Smooth muscle cell of bladder (primary cell): Measurements from ENCODE around the gene TMEM187. TPM values are rescaled to one million over a fixed set of nuclear protein-coding genes. Genes with fewer than 3 reads are reported as not detected.

ENCODE experiments used
- total RNA-seq: library from RNA; depleted of rRNA; stranded (reverse); fragments of >200 nt; gene quantifications from 2 replicates; pipeline ENCODE4 v1.2.3, GENCODE V29; 2014

TMEM187 gene, protein sequence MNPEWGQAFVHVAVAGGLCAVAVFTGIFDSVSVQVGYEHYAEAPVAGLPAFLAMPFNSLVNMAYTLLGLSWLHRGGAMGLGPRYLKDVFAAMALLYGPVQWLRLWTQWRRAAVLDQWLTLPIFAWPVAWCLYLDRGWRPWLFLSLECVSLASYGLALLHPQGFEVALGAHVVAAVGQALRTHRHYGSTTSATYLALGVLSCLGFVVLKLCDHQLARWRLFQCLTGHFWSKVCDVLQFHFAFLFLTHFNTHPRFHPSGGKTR
- 6.4 and 8.2 TPM in 2 replicates for total RNA-seq

DNA sequence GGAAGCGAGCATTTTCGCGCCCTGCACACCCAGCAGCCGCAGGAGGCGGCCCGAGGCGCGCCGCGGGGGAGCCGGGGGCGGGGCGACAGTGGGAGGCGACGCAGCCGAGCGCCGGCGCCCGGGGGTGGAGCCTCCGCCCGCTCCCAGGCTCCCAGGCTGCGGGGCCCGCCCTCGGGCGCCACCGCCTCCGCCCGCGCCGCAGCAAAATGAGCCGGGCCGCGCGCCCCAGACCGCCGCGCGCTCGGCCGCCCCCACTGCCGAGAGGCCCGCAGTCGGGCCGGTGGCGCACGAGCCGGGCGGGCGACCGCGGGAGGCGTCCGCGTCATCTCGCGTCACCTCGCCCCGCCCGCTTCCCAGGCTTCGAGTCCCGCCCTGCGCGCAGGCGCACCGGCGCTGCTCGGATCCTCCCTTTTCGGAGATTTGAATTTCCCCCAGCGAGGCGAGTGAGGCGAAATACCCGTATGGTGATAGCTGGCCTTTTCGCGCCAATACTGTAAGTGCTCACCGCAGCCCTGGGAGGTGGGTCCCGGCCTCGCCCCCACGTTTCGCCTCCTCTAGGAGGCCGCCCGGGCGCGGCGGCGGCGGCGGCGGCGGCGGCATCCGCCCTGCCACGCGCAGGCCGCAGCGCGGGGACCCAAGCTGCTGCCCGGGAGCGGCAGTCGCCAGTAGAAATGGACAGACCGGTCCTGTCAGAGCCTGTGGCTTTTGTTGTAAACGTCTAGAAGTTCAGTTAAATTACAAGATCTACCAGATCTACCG is at the start of gene TMEM187:
Gene TMEM187, plus strand, starts transcription at position 387 of the 759 bp plus-strand sequence. CDS start 9,309 bp downstream, outside the sequence.

DNA sequence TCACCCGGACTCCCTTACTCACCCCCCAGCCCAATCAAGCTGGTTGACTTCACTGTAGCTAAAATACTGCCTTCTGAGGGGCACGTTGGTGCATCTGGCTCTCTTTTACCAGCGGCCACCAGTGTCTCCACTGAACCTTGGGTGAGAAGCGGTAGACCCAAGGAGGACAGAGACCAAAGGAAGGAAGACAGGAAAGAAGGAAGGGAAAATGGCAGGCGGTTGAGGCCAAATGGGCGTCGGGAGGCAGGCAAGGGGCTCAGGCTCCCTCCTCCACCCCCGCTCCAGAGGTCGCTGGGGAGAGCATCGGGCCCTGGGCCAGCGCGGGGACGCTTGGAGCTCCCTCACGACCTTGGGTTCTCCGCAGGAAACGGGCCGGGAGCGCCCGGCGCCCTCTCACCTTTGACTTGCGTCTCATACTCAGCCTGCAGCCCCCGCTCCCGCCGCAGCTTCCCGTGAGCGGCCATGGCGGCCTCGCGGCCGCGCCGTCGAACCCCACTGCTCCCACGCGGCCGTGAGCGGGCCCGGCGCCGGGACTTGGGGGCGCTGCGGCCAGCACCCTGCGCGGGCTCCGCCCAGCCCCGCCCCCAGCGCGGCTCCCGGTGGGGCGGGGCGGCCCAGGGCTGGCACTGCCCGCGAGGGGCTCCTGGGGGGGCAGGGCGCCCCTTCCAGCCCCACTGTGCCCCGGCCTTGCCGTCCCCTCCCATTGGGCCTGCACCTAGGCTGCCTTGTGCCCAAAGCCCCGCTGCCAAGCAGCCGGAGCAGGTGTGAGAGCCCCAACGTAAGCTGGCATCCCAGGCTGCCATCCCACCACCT is 46.6 kb upstream of the TMEM187 start, which contains the start of gene ARHGAP4:
Gene ARHGAP4, minus strand, starts transcription at position 526 of the 813 bp plus-strand sequence. Its CDS starts 62 bp downstream, at position 464.

DNA sequence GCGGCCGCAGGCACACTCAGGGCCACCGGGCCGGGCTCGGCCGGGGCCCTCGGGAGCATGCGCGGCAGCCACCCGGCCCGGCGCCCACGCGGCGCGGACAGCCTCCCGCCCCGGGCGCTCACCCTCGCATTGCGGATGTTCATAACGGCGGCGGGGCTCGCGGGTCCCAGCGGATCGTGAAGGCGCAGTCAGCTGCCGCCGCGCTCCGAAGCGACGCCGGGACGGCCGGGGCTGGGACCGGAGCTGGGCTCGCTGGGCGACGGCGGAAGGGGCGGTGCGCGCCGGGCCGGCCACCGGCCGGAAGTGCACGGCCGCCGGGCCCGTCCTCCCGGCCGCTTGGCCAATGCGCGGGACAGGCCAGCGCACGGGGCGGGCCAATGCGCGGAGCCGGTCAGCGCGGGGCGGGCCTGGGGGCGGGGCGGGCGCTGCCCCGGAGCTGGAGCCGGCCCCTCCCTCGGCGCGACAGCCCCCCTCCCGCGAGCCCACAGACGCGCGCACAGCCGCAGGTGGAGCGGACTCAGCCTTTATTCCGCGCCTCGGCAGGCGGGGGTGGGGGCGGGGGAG is 37.7 kb upstream of the TMEM187 start, which contains the start of gene NAA10:
Gene NAA10, minus strand, starts transcription at position 276 of the 564 bp plus-strand sequence. Its CDS starts 133 bp downstream, at position 143.

DNA sequence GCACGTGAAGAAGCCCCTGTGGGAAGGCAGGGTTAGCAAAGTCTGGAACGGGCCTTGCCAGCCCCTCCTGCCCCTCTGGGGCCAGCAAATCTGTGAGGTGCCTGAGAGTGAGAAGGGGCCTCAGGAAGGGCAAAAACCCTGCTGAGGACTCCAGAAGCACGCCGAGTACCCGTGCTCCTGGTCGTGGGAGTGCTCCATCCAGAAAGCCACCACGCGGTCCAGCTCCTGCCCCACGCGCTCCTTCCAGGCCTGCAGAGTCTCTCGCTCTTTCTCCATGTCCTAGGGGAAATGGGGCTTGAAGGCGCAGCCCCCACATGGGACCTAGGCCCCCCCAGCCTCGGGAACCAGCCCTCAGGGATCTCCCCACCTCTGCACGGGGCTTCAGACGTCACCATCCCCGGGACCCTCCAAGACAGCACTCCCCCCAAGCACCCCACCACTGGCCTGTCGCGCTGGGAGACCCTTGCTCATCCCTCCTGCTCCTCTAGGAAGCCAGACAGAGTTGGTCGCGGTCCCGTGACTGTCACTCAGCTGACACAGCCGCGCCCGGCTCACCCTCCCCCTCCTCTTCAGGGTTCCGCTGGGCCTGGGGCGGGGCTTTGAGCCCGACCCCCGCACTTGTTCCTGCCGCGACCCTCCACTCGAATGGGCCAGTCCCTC is 28.3 kb upstream of the TMEM187 start, which contains the start of gene RENBP:
Gene RENBP, minus strand, starts transcription at position 504 of the 660 bp plus-strand sequence. Its CDS starts 33 bp downstream, at position 471.

DNA sequence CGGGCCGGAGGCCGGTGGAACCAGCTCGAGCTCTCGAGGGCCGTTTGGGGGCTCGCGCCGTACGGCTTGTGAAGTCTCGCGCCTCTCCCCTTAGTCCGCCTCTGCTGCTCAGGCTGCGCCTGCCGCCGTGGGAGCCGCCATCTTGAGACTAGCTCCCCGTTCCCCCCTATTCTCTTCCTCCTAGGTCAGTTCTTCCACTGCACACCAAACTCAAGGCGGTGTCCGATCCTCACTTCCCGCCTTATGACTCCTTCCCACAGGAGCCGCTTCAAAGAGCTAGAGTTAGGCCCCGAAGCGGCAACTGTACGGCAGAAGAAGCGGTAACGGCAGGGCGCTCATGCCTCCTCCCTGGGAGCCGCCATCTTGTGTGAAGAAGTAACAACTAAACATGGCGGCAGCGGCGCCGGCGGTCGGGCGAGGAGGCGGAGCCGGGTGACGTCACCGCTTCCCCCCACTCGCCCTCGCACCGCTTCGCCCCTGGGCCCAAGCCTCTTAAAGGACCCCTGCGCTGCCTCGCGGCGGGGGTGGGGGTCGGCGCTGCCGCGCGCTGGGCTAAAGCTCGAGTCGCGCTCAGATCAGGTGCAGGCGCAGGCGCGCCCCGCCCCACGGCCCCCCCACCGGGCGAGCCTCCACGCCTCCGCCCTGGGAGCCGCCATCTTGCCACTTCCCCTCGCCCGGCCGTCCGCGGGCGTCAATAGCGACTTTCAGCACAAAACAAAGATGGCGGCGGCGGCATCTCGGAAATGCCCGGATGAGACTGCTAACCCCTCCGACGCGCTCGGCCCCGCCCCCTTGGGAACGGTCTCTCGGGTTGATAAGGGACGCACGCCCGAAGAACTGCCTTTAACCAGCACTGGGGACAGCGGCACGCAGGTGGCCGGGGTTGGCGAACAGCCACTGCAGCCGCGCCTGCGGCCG is 845 bp upstream of the TMEM187 start, which contains the start of gene HCFC1:
Gene HCFC1, minus strand, starts transcription at position 369 of the 918 bp plus-strand sequence. CDS start 978 bp downstream, outside the sequence.

DNA sequence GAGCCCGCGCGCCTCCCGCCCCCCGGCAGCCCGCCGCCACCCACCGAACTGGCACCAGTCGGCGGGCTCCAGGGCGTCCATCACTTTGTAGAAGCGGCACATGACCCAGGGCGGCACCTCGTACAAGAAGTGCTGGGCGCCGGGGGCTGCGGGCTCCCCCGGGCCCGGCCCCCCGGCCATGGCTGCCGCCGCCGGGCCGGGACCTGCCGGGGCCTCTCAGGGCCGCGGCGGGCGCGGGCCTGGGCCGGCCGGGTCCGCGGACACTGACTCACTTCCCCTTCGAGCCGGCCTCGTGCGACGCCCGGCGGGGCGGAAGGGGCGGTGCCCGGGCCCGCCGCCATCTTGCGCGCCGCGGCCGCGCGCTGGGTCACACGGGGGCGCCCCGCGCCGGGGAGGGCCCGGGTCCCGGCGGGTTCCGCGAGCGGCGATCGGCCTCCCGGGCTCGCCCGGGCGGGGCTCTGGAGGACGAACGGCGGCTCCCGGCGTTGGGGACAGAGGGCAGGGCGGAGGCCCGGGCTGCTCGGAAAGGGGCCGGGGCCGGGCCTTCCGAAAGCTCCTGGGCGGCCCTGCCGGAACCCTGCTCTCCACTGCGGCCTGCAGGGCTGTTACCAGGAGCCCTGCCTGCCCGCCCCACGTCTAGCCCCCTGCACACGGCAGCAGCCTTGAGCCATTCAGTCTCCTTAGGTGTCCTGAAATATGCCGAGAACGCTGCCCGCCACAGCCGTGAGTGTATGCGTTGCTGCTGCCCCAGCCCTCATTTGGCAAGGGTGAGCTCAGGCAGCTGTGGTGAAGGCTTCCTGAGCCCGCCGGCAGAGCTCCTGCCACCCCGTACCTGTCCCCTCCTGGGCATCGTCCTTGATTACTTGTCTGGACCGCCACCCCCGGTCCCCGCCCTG is 47.3 kb downstream of the TMEM187 start, which contains the start of gene IRAK1:
Gene IRAK1, minus strand, starts transcription at position 270 of the 896 bp plus-strand sequence. Its CDS starts 90 bp downstream, at position 180.

Other genes starting within 250 kb of the TMEM187 start
- gene BCAP31, start 248.4 kb upstream of the TMEM187 start, total RNA-seq, result 133 and 217 TPM in 2 replicates
- gene ABCD1, start 247.9 kb upstream of the TMEM187 start, total RNA-seq, result 7.3 and 11.2 TPM in 2 replicates
- 1.3 and 3.9 TPM in 2 replicates for gene PLXNB3, start 208.5 kb upstream of the TMEM187 start, total RNA-seq
- 0.43 and 0.74 TPM in 2 replicates for gene SRPK3, start 191.7 kb upstream of the TMEM187 start, total RNA-seq
- gene IDH3G, start 178.4 kb upstream of the TMEM187 start, total RNA-seq, result 47.7 and 52.5 TPM in 2 replicates
- 163 and 186 TPM in 2 replicates for gene SSR4, start 178.1 kb upstream of the TMEM187 start, total RNA-seq
- gene PDZD4, start 142.2 kb upstream of the TMEM187 start, total RNA-seq, result 0.14 and 0.18 TPM in 2 replicates
- gene L1CAM, start 86.6 kb upstream of the TMEM187 start, total RNA-seq, result 0.28 TPM in 2 replicates
- gene AVPR2, start 68.1 kb upstream of the TMEM187 start, total RNA-seq, result not detected in 2 replicates
- 1.1 and 1.3 TPM in 2 replicates for gene ARHGAP4, start 46.5 kb upstream of the TMEM187 start, total RNA-seq
- 30.6 and 40.2 TPM in 2 replicates for gene NAA10, start 37.7 kb upstream of the TMEM187 start, total RNA-seq
- 2.0 and 2.6 TPM in 2 replicates for gene RENBP, start 28.1 kb upstream of the TMEM187 start, total RNA-seq
- gene HCFC1, start 936 bp upstream of the TMEM187 start, total RNA-seq, result 7.4 and 9.2 TPM in 2 replicates
- 42.1 and 93.2 TPM in 2 replicates for gene IRAK1, start 47.1 kb downstream of the TMEM187 start, total RNA-seq
- 20.3 and 21.2 TPM in 2 replicates for gene MECP2, start 125.0 kb downstream of the TMEM187 start, total RNA-seq
- not detected in 2 replicates for gene OPN1LW, start 171.5 kb downstream of the TMEM187 start, total RNA-seq
- gene OPN1MW, start 209.8 kb downstream of the TMEM187 start, total RNA-seq, result not detected in 2 replicates
- gene OPN1MW2, start 247.0 kb downstream of the TMEM187 start, total RNA-seq, result not detected in 2 replicates